ENCODE measurements around the gene TLN1. TPM values are rescaled to one million over a fixed set of nuclear protein-coding genes. Genes with fewer than 3 reads are reported as not detected.

Gene TLN1
- total RNA-seq, 4 donors from 2014 or later, result 106 to 256 (median 186) TPM

DNA sequence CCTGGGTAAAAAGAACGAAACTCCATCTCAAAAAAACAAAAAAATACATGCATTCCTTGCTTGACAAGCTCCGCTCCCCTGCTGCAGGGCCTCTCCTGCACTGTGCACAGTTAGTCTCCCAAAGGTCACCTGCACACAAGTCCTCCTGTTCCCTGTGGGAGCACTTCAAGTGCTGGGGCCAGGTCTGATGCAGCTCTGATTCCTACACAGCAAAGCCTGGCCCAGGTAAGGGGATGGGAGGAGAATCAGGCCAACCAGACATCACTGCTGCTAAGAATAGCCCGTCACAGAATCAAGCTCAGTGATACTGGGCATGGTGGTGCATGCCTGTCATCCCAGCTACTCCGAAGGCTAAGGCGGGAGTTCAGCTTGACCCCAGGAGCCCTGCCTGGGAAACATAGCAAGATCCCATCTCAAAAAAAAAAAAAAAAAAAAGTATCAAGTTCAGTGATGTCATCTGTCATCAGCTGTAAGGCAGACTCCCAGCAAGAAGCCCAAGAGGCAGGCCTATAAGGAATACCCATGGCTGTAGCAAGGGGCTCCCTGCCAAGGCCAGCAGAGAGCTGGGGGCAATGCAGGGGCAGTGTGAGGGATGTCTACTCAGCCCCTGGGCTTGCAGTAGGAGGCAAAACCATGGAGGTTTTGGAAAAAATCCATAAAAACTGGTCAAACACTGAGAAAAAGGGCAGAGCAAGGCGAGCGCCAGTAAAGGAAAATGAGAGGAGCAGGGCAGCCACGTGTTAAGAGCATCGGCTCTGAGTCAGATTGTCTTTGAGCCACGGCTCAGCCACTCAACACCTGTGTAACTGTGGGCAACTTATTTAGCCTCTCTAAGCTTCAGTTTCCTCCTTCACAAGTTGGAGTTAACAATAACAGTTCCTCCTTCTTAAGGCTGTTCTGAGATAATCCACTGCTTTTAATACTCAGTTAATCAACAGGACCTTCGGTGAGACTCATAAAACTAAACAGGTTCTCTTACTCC lies 45.5 kb downstream of the TLN1 start:
- Histone ChIP-seq H3K27ac (peak overlapping the region; percentile 97 to 99 (median 98)), H3K36me3 (peaks cover 0 to 32% of the 10 kb centered on the region in 2 donors), H3K4me3 (peak overlapping the region; percentile 16 to 96 (median 85)), H3K4me1 (peaks cover 40 to 51% of the 10 kb centered on the region in 2 donors), H3K27me3 (no peaks in the 10 kb centered on the region), H3K9me3 (no peaks in the 10 kb centered on the region)
- DNase-seq (peak; percentile 41 to 80), ATAC-seq (peak; percentile 39 to 45)
- TF ChIP-seq POLR2A (IDR thresholded peaks at IDR 0.05), result peak in 1 of 2 donors; percentile 49
- TF ChIP-seq, protein P1, sequence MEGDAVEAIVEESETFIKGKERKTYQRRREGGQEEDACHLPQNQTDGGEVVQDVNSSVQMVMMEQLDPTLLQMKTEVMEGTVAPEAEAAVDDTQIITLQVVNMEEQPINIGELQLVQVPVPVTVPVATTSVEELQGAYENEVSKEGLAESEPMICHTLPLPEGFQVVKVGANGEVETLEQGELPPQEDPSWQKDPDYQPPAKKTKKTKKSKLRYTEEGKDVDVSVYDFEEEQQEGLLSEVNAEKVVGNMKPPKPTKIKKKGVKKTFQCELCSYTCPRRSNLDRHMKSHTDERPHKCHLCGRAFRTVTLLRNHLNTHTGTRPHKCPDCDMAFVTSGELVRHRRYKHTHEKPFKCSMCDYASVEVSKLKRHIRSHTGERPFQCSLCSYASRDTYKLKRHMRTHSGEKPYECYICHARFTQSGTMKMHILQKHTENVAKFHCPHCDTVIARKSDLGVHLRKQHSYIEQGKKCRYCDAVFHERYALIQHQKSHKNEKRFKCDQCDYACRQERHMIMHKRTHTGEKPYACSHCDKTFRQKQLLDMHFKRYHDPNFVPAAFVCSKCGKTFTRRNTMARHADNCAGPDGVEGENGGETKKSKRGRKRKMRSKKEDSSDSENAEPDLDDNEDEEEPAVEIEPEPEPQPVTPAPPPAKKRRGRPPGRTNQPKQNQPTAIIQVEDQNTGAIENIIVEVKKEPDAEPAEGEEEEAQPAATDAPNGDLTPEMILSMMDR (IDR thresholded peaks at IDR 0.05 in 4 of 5, conservative IDR thresholded peaks at IDR 0.05 in 1 of 5), result no peak
- in situ Hi-C loops (cut with MboI; ENCODE audit: low sequenced_read_pairs in 4 of 4), result no loop called here
- intact Hi-C loops (cut with DNase I; ENCODE audit: low total_unique reads), result loop anchor here (5.0 kb wide), 1 partner anchor 694 kb away; no protein-coding TSS in a partner anchor

DNA sequence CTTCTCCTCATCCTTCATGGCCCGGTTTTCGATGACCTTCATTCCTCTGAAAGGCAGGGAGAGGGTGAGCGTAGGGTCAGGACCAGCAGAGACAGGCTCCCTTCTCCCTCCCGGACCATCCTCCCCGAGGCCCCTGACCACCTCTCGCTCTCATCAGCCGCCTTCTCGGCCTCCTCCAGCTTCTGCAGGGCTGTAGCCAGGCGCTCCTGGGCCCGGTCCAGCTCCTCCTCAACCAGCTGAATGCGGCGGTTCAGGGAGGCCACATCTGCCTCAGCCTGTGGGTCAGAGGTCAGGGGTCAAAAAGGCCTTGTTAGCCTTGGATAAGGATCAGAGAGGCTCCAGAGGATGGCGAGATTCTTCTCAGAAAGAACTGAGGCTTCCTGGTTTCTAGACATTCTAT lies 46.5 kb downstream of the TLN1 start:
- intact Hi-C loops (cut with DNase I; ENCODE audit: low total_unique reads) (loop anchor here (5.0 kb wide), 1 partner anchor 693 kb away; no protein-coding TSS in a partner anchor), in situ Hi-C loops (cut with MboI; ENCODE audit: low sequenced_read_pairs in 4 of 4) (no loop called here)
- H3K4me3 ChIP-seq, result peak overlapping the region in 1 of 4 donors; percentile 77
- H3K27me3 ChIP-seq, result no peaks in the 10 kb centered on the region
- peak overlapping the region; percentile 97 to 99 (median 98) for H3K27ac ChIP-seq
- DNase-seq (no peak), ATAC-seq (no peak)
- TF ChIP-seq, protein P1 (IDR thresholded peaks at IDR 0.05 in 4 of 5, conservative IDR thresholded peaks at IDR 0.05 in 1 of 5), result no peak
- TF ChIP-seq POLR2A (IDR thresholded peaks at IDR 0.05), result no peak
- H3K4me1 ChIP-seq, result peaks cover 40 to 51% of the 10 kb centered on the region in 2 donors
- H3K9me3 ChIP-seq, result no peaks in the 10 kb centered on the region
- H3K36me3 ChIP-seq, result peaks cover 0 to 32% of the 10 kb centered on the region in 2 donors

DNA sequence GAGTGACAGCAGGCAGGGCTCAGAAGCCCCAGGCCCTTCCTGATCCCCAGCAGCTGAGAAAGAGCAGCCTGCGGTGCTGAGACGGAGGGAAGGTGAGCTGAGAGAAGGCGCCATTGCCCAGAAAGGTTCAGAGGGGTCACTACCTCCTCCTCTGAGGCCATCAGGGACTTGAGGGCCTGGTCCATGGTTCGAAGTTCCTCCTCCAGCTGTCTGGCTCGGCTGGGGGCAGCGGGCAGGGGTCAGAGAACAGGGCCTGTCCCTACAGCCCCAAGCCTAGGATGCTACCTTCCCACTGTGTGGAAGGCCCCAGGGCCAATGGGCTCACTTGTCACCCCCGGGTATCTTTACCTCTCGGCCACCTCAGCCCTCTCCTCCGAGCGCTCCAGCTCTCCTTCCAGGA lies 47.1 kb downstream of the TLN1 start:
- Histone ChIP-seq H3K4me3 (no peak overlapping the region), H3K9me3 (no peaks in the 10 kb centered on the region), H3K27ac (peak overlapping the region; percentile 97 to 99 (median 98)), H3K27me3 (no peaks in the 10 kb centered on the region), H3K36me3 (peaks cover 0 to 32% of the 10 kb centered on the region in 2 donors), H3K4me1 (peaks cover 40 to 51% of the 10 kb centered on the region in 2 donors)
- DNase-seq, result no peak
- intact Hi-C loops (cut with DNase I; ENCODE audit: low total_unique reads) (loop anchor here (5.0 kb wide), 1 partner anchor 693 kb away; no protein-coding TSS in a partner anchor), in situ Hi-C loops (cut with MboI; ENCODE audit: low sequenced_read_pairs in 4 of 4) (no loop called here)
- TF ChIP-seq, protein P1 (IDR thresholded peaks at IDR 0.05 in 4 of 5, conservative IDR thresholded peaks at IDR 0.05 in 1 of 5), result no peak
- no peak for TF ChIP-seq POLR2A (IDR thresholded peaks at IDR 0.05)
- no peak for ATAC-seq

DNA sequence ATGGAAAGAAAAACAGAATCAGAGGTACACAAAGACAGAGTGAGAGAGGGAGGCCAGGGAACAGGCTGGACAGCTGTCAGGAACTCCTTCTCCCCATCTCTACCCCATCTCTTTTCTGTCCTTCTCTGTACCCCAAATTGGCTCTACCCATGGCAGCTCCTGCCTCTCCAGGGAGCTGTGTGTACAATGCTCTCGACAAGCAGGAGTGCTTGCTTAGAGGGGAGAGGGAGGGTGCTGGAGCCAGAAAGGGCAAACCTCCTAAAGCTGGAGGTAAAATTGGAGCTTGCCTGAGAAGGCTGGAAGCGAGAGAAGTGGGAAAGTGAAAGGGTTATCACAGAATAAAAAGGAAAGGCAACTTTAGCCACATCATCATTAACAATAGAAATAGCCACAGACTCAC lies 48.7 kb downstream of the TLN1 start:
- Histone ChIP-seq H3K27ac (peak overlapping the region; percentile 48 to 99 (median 98)), H3K27me3 (no peaks in the 10 kb centered on the region), H3K4me3 (no peak overlapping the region), H3K4me1 (peaks cover 33 to 41% of the 10 kb centered on the region in 2 donors), H3K36me3 (peaks cover 0 to 32% of the 10 kb centered on the region in 2 donors), H3K9me3 (no peaks in the 10 kb centered on the region)
- in situ Hi-C loops (cut with MboI; ENCODE audit: low sequenced_read_pairs in 4 of 4), result no loop called here
- TF ChIP-seq, protein P1 (IDR thresholded peaks at IDR 0.05 in 4 of 5, conservative IDR thresholded peaks at IDR 0.05 in 1 of 5), result no peak
- no peak for TF ChIP-seq POLR2A (IDR thresholded peaks at IDR 0.05)
- DNase-seq (no peak), ATAC-seq (no peak)
- intact Hi-C loops (cut with DNase I; ENCODE audit: low total_unique reads), result no loop called here

Measured in gastrocnemius medialis (tissue), 4 donors.